GM18909 (cell line): ENCODE measurements around the gene BRMS1.
A peak's percentile ranks its signal among the peaks of the same experiment; 100 is the strongest.
"Not testable (repeated sequence)": the region's sequence is repeated elsewhere in the genome, so short reads cannot be mapped to it uniquely, and the experiment has no call there.

Experiments
- ATAC-seq: cut with Tn5 transposase; IDR thresholded peaks from one replicate; pipeline ENCODE4 v1.9.1; 2021; ENCODE audit warnings: mild to moderate bottlenecking; ENCODE audit not compliant: unreplicated experiment, poor library complexity

The BRMS1 gene

GRCh38 chr11:66312549-66313320 lies 32.2 kb downstream of the BRMS1 start:
- peak; percentile 52 for ATAC-seq

GRCh38 chr11:66311965-66312548 lies 32.8 kb downstream of the BRMS1 start:
- peak; percentile 76 for ATAC-seq

GRCh38 chr11:66311470-66311964 lies 33.4 kb downstream of the BRMS1 start:
- ATAC-seq: peak; percentile 3

- not testable (repeated sequence) for ATAC-seq
Observed at GRCh38 chr11:66310803-66311440, 34.0 kb downstream of the BRMS1 start.

- ATAC-seq: no peak
Observed at GRCh38 chr11:66310324-66310723, 34.6 kb downstream of the BRMS1 start.

- ATAC-seq: no peak
Observed at GRCh38 chr11:66309475-66309874, 35.4 kb downstream of the BRMS1 start.

- ATAC-seq: no peak
Observed at GRCh38 chr11:66302656-66303055, 42.2 kb downstream of the BRMS1 start.

GRCh38 chr11:66299186-66299585 lies 45.7 kb downstream of the BRMS1 start:
- no peak for ATAC-seq

GRCh38 chr11:66297610-66298009 lies 47.3 kb downstream of the BRMS1 start:
- no peak for ATAC-seq

- no peak for ATAC-seq
Observed at GRCh38 chr11:66294626-66295620, 50.0 kb downstream of the BRMS1 start.

- ATAC-seq: no peak
Observed at GRCh38 chr11:66293777-66294625, 50.9 kb downstream of the BRMS1 start.

- ATAC-seq: no peak
Observed at GRCh38 chr11:66293352-66293751, 51.6 kb downstream of the BRMS1 start.

- no peak for ATAC-seq
Observed at GRCh38 chr11:66292543-66293332, 52.2 kb downstream of the BRMS1 start.

- no peak for ATAC-seq
Observed at GRCh38 chr11:66291706-66292542, 53.0 kb downstream of the BRMS1 start, which contains the start of gene TMEM151A. TMEM151A (plus strand) TSS chr11:66291894; CDS start chr11:66292014, 120 bp downstream.

GRCh38 chr11:66291303-66291705 lies 53.6 kb downstream of the BRMS1 start:
- ATAC-seq: no peak

- ATAC-seq: no peak
Observed at GRCh38 chr11:66290330-66290621, 54.6 kb downstream of the BRMS1 start.

GRCh38 chr11:66289548-66290329 lies 55.2 kb downstream of the BRMS1 start:
- ATAC-seq: peak; percentile 36
